Peyer's patch (tissue), 4 donors: Measurements from ENCODE around the gene JDP2.

Experiments used
- POLR2A ChIP-seq, 2 donors: fragments of 450-650 bp; IDR thresholded peaks; one replicate each; pipeline ENCODE4 v1.5.1; 2017; ENCODE audit warnings: antibody characterized with exemption in 2 of 2, mild to moderate bottlenecking in 2 of 2, moderate library complexity in 2 of 2
- TF ChIP-seq, protein P1 (sequence below), 6 experiments: fragments of 450-650 bp in 4 of 6; fragments of 200-600 bp in 2 of 6; sonication (generic) in 1 of 6; IDR thresholded peaks; one replicate each; pipeline ENCODE4 v1.5.1; 2017 to 2019; ENCODE audit warnings: antibody characterized with exemption in 6 of 6, mild to moderate bottlenecking in 3 of 6, moderate library complexity in 1 of 6

- TF ChIP-seq, protein P1, sequence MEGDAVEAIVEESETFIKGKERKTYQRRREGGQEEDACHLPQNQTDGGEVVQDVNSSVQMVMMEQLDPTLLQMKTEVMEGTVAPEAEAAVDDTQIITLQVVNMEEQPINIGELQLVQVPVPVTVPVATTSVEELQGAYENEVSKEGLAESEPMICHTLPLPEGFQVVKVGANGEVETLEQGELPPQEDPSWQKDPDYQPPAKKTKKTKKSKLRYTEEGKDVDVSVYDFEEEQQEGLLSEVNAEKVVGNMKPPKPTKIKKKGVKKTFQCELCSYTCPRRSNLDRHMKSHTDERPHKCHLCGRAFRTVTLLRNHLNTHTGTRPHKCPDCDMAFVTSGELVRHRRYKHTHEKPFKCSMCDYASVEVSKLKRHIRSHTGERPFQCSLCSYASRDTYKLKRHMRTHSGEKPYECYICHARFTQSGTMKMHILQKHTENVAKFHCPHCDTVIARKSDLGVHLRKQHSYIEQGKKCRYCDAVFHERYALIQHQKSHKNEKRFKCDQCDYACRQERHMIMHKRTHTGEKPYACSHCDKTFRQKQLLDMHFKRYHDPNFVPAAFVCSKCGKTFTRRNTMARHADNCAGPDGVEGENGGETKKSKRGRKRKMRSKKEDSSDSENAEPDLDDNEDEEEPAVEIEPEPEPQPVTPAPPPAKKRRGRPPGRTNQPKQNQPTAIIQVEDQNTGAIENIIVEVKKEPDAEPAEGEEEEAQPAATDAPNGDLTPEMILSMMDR (IDR thresholded peaks at IDR 0.05): no peak
- no peak for TF ChIP-seq POLR2A (IDR thresholded peaks at IDR 0.05)
Measured at GRCh38 chr14:75513911-75514672, 86.3 kb downstream of the JDP2 start.
